ENCODE data around the gene POLR1D.

GRCh38 chr13:27654816-27655215, 33.1 kb downstream of the POLR1D start:
- TF ChIP-seq EZH2 (IDR thresholded peaks at IDR 0.05; ENCODE audit: low read depth, unreplicated experiment) = no peak
- TF ChIP-seq CTCF (conservative IDR thresholded peaks at IDR 0.05; ENCODE audit: low read depth in 2 of 2) = no peak
- TF ChIP-seq EZH2phosphoT487 (IDR thresholded peaks at IDR 0.05; ENCODE audit: unreplicated experiment) = no peak
- no peak for TF ChIP-seq NANOG (IDR thresholded peaks at IDR 0.05; ENCODE audit: borderline replicate concordance)
- no peak for TF ChIP-seq POLR2AphosphoS5 (IDR thresholded peaks at IDR 0.05; ENCODE audit: low read depth)
- TF ChIP-seq, protein P1, sequence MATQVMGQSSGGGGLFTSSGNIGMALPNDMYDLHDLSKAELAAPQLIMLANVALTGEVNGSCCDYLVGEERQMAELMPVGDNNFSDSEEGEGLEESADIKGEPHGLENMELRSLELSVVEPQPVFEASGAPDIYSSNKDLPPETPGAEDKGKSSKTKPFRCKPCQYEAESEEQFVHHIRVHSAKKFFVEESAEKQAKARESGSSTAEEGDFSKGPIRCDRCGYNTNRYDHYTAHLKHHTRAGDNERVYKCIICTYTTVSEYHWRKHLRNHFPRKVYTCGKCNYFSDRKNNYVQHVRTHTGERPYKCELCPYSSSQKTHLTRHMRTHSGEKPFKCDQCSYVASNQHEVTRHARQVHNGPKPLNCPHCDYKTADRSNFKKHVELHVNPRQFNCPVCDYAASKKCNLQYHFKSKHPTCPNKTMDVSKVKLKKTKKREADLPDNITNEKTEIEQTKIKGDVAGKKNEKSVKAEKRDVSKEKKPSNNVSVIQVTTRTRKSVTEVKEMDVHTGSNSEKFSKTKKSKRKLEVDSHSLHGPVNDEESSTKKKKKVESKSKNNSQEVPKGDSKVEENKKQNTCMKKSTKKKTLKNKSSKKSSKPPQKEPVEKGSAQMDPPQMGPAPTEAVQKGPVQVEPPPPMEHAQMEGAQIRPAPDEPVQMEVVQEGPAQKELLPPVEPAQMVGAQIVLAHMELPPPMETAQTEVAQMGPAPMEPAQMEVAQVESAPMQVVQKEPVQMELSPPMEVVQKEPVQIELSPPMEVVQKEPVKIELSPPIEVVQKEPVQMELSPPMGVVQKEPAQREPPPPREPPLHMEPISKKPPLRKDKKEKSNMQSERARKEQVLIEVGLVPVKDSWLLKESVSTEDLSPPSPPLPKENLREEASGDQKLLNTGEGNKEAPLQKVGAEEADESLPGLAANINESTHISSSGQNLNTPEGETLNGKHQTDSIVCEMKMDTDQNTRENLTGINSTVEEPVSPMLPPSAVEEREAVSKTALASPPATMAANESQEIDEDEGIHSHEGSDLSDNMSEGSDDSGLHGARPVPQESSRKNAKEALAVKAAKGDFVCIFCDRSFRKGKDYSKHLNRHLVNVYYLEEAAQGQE (IDR thresholded peaks at IDR 0.05; ENCODE audit: unreplicated experiment) = no peak

Measured in GM23338 (cell line).